Memory B cell (primary cell): ENCODE results near the gene GUCD1.
"Not testable (repeated sequence)": the region's sequence is repeated elsewhere in the genome, so short reads cannot be mapped to it uniquely, and the experiment has no call there.

Experiments used
- ATAC-seq: fragments of 150-1000 bp; cut with Tn5 transposase; 2 replicates; pipeline ENCODE4 v1.10.0; 2021; ENCODE audit warnings: low read depth, mild to moderate bottlenecking, moderate library complexity
- DNase-seq, 2 donors: peaks; one replicate each; pipeline ENCODE4 v3.0.0; 2022; ENCODE audit warnings: low spot score in 2 of 2
- H3K27ac Mint-ChIP-seq: one replicate; pipeline ENCODE4 v1.8.0; 2022; ENCODE audit warnings: mild to moderate bottlenecking, moderate library complexity, mixed read lengths
- H3K27me3 Mint-ChIP-seq: one replicate; pipeline ENCODE4 v1.8.0; 2022; ENCODE audit warnings: mixed read lengths
- H3K36me3 Mint-ChIP-seq: one replicate; pipeline ENCODE4 v1.8.0; 2022; ENCODE audit warnings: mild to moderate bottlenecking, mixed read lengths
- H3K4me1 Mint-ChIP-seq: one replicate; pipeline ENCODE4 v1.8.0; 2022; ENCODE audit warnings: mixed read lengths
- H3K4me3 Mint-ChIP-seq: one replicate; pipeline ENCODE4 v1.8.0; 2022; ENCODE audit warnings: mild to moderate bottlenecking, moderate library complexity, mixed read lengths
- H3K9me3 Mint-ChIP-seq: one replicate; pipeline ENCODE4 v1.8.0; 2022; ENCODE audit warnings: mixed read lengths

GUCD1 gene

GRCh38 chr22:24540470-24540869 lies 14.5 kb downstream of the GUCD1 start:
- H3K27me3 Mint-ChIP-seq = no peaks in the 10 kb centered on the region
- H3K27ac Mint-ChIP-seq = peak overlapping the region; percentile 45
- peaks cover 26% of the 10 kb centered on the region for H3K36me3 Mint-ChIP-seq
- no peak overlapping the region for H3K4me3 Mint-ChIP-seq
- ATAC-seq (no peak), DNase-seq (no peak)
- no peaks in the 10 kb centered on the region for H3K9me3 Mint-ChIP-seq
- peaks cover 22% of the 10 kb centered on the region for H3K4me1 Mint-ChIP-seq

GRCh38 chr22:24536089-24536488 lies 18.8 kb downstream of the GUCD1 start:
- DNase-seq = no peak
- Mint-ChIP-seq H3K9me3 (no peaks in the 10 kb centered on the region), H3K27me3 (no peaks in the 10 kb centered on the region), H3K36me3 (peaks cover 15% of the 10 kb centered on the region), H3K27ac (no peak overlapping the region), H3K4me1 (peaks cover 7% of the 10 kb centered on the region), H3K4me3 (no peak overlapping the region)
- no peak for ATAC-seq

GRCh38 chr22:24535348-24535747 lies 19.6 kb downstream of the GUCD1 start:
- peaks cover 13% of the 10 kb centered on the region for H3K36me3 Mint-ChIP-seq
- H3K4me1 Mint-ChIP-seq = peaks cover 4% of the 10 kb centered on the region
- H3K4me3 Mint-ChIP-seq = no peak overlapping the region
- H3K9me3 Mint-ChIP-seq = no peaks in the 10 kb centered on the region
- no peaks in the 10 kb centered on the region for H3K27me3 Mint-ChIP-seq
- ATAC-seq = no peak
- no peak for DNase-seq
- H3K27ac Mint-ChIP-seq = no peak overlapping the region

DNA sequence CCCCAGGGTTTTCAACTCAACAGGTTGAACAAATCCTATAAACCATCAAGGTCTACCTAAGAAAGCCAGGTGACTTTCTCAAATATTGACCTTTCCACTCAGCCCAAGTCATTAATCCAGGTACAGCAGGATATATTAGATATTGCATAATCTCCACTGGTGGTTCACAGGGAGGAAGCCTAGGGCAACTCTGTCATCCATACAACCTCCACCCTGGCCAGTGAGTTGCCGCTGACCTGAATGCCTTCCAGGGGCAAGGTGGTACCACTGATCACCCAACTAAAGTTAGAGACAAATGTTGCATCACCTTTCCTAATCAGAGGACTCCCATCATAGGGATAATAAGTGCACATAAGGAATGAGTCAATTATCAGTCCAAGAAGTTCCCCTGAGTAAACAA lies 22.9 kb downstream of the GUCD1 start:
- Mint-ChIP-seq H3K9me3 (no peaks in the 10 kb centered on the region), H3K36me3 (peaks cover 8% of the 10 kb centered on the region), H3K4me3 (no peak overlapping the region), H3K27ac (no peak overlapping the region), H3K27me3 (no peaks in the 10 kb centered on the region), H3K4me1 (peaks cover 4% of the 10 kb centered on the region)
- no peak for ATAC-seq
- DNase-seq = no peak

DNA sequence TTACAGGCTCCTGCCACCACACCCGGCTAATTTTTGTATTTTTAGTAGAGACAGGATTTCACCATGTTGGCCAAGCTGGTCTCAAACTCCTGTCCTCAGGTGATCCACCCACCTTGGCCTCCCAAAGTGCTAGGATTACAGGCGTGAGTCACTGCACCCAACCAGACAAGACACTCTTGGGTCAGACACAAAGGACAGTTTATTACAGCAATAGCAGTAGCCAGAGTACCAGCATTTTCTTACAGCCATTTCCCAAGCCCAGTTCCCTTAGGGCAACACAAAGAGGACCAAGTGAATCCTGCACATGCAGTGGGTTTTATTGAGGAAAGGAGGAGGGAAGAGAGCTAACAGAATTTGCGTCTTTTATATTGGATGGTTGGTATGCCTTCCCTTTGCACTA lies 24.0 kb downstream of the GUCD1 start:
- not testable (repeated sequence) for DNase-seq

DNA sequence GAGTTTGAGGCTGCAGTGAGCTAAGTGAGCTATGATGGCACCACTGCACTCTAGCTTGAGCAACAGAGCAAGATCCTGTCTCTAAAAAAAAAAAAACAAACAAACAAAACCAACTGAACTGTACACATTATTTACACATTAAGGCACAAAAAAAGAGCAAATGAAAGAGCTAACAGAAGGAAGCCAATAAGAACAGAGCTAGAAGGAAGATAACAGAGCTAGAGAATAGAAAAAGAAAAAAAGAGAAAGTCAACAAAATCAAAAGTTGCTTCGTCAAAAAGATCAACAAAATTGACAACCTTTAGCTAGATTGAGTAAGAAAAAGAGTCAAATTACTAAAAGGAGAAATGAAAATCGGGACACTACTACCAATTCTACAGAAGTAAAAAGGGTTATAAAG lies 25.0 kb downstream of the GUCD1 start:
- H3K27ac Mint-ChIP-seq = no peak overlapping the region
- H3K36me3 Mint-ChIP-seq = peaks cover 5% of the 10 kb centered on the region
- H3K27me3 Mint-ChIP-seq = no peaks in the 10 kb centered on the region
- no peak for ATAC-seq
- H3K4me1 Mint-ChIP-seq = peaks cover 11% of the 10 kb centered on the region
- H3K4me3 Mint-ChIP-seq = no peak overlapping the region
- no peak for DNase-seq
- H3K9me3 Mint-ChIP-seq = no peaks in the 10 kb centered on the region

More for the DNA sequence above, 24.0 kb downstream of the GUCD1 start:
- H3K36me3 Mint-ChIP-seq, ATAC-seq, H3K4me1 Mint-ChIP-seq, H3K4me3 Mint-ChIP-seq, H3K27me3 Mint-ChIP-seq, H3K27ac Mint-ChIP-seq, H3K9me3 Mint-ChIP-seq: not testable (repeated sequence)

- Mint-ChIP-seq H3K9me3 (no peaks in the 10 kb centered on the region), H3K36me3 (peaks cover 3% of the 10 kb centered on the region), H3K27ac (no peak overlapping the region), H3K27me3 (no peaks in the 10 kb centered on the region), H3K4me1 (peaks cover 16% of the 10 kb centered on the region), H3K4me3 (no peak overlapping the region)
- no peak for DNase-seq
- ATAC-seq = no peak
Observed at GRCh38 chr22:24526191-24526590, 28.7 kb downstream of the GUCD1 start.

DNA sequence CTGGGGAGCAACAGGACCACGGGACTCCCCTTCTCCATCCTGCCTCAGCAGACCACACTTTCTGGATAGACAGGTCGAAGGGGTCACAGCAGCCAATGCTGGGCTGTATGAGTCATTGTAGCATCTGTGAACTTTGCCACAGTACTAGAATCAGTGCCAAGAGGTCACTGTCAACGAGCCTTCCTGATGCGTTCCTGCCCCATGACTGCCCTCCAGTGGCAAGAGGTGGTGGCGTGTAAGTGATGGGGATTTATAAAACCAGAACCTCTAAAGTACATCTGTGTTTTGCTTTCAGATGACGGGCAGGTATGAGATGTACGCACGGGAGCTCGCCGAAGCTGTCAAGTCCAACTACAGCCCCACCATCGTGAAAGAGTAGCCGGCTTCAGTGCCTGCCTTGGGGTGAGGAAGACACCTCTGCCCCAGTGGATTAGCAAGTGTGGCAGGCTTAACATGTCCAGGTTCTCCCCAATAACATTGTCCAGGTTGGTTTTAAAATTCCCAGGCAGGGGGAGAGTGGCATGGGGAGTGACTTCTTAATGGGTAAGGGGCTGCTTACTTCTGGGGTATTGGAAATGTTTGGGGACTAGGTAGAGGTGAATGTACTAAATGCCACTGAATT lies 29.4 kb downstream of the GUCD1 start:
- peaks cover 3% of the 10 kb centered on the region for H3K36me3 Mint-ChIP-seq
- peak overlapping the region; percentile 17 for H3K4me3 Mint-ChIP-seq
- H3K9me3 Mint-ChIP-seq = no peaks in the 10 kb centered on the region
- ATAC-seq (peak; percentile 92), DNase-seq (peak; percentile 76 to 78)
- H3K4me1 Mint-ChIP-seq = peaks cover 16% of the 10 kb centered on the region
- peak overlapping the region; percentile 65 for H3K27ac Mint-ChIP-seq
- no peaks in the 10 kb centered on the region for H3K27me3 Mint-ChIP-seq

- Mint-ChIP-seq H3K27me3 (no peaks in the 10 kb centered on the region), H3K4me3 (no peak overlapping the region), H3K9me3 (no peaks in the 10 kb centered on the region), H3K4me1 (peaks cover 12% of the 10 kb centered on the region), H3K36me3 (no peaks in the 10 kb centered on the region), H3K27ac (no peak overlapping the region)
- DNase-seq (no peak), ATAC-seq (no peak)
Observed at GRCh38 chr22:24523873-24524272, 31.1 kb downstream of the GUCD1 start.

DNA sequence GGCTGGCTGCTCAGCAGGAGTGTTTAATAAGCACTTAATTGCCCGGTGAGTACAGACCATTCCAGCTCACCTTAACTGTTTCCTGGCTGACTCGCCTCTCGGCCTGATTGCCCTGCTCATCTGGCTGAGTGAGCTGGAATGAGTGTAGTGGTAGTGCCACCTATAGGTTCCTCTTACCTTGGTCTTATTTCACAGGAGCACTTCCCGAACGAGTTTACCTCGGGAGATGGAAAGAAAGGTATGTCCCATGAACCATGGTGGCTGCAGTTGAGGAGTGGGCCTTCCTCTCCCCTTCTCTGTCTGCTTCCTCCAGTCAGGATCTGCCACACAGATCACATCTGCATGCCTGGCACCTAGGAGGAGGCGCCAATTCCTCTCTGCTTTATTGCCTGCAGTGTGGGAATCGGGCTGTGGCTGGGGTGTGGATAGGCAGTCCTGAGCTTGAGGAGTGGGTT lies 33.1 kb downstream of the GUCD1 start:
- peak; percentile 56 for ATAC-seq
- Mint-ChIP-seq H3K36me3 (no peaks in the 10 kb centered on the region), H3K4me1 (peaks cover 18% of the 10 kb centered on the region), H3K27ac (no peak overlapping the region), H3K27me3 (peaks cover 7% of the 10 kb centered on the region), H3K9me3 (no peaks in the 10 kb centered on the region), H3K4me3 (no peak overlapping the region)
- DNase-seq = peak in 1 of 2 donors; percentile 18

GRCh38 chr22:24519496-24519895 lies 35.4 kb downstream of the GUCD1 start:
- H3K27me3 Mint-ChIP-seq = peaks cover 7% of the 10 kb centered on the region
- no peak for DNase-seq
- no peaks in the 10 kb centered on the region for H3K36me3 Mint-ChIP-seq
- ATAC-seq = no peak
- no peak overlapping the region for H3K27ac Mint-ChIP-seq
- H3K9me3 Mint-ChIP-seq = no peaks in the 10 kb centered on the region
- peaks cover 10% of the 10 kb centered on the region for H3K4me1 Mint-ChIP-seq
- no peak overlapping the region for H3K4me3 Mint-ChIP-seq

GRCh38 chr22:24518771-24519485 lies 36.0 kb downstream of the GUCD1 start:
- H3K4me1 Mint-ChIP-seq = peaks cover 10% of the 10 kb centered on the region
- H3K9me3 Mint-ChIP-seq = no peaks in the 10 kb centered on the region
- no peaks in the 10 kb centered on the region for H3K36me3 Mint-ChIP-seq
- H3K4me3 Mint-ChIP-seq = no peak overlapping the region
- no peak for ATAC-seq
- peaks cover 7% of the 10 kb centered on the region for H3K27me3 Mint-ChIP-seq
- H3K27ac Mint-ChIP-seq = no peak overlapping the region
- DNase-seq = no peak

GRCh38 chr22:24518228-24518627 lies 36.7 kb downstream of the GUCD1 start:
- H3K27ac Mint-ChIP-seq = no peak overlapping the region
- H3K4me1 Mint-ChIP-seq = peaks cover 12% of the 10 kb centered on the region
- H3K9me3 Mint-ChIP-seq = no peaks in the 10 kb centered on the region
- H3K4me3 Mint-ChIP-seq = no peak overlapping the region
- H3K36me3 Mint-ChIP-seq = no peaks in the 10 kb centered on the region
- DNase-seq (no peak), ATAC-seq (no peak)
- peaks cover 7% of the 10 kb centered on the region for H3K27me3 Mint-ChIP-seq

GRCh38 chr22:24517446-24517845 lies 37.5 kb downstream of the GUCD1 start:
- H3K9me3 Mint-ChIP-seq = no peaks in the 10 kb centered on the region
- H3K36me3 Mint-ChIP-seq = no peaks in the 10 kb centered on the region
- H3K4me3 Mint-ChIP-seq = no peak overlapping the region
- DNase-seq = no peak
- peaks cover 12% of the 10 kb centered on the region for H3K4me1 Mint-ChIP-seq
- no peak for ATAC-seq
- peaks cover 7% of the 10 kb centered on the region for H3K27me3 Mint-ChIP-seq
- H3K27ac Mint-ChIP-seq = no peak overlapping the region

- ATAC-seq (no peak), DNase-seq (no peak)
- no peaks in the 10 kb centered on the region for H3K9me3 Mint-ChIP-seq
- no peak overlapping the region for H3K27ac Mint-ChIP-seq
- peaks cover 14% of the 10 kb centered on the region for H3K4me1 Mint-ChIP-seq
- H3K4me3 Mint-ChIP-seq = no peak overlapping the region
- no peaks in the 10 kb centered on the region for H3K36me3 Mint-ChIP-seq
- peaks cover 7% of the 10 kb centered on the region for H3K27me3 Mint-ChIP-seq
Observed at GRCh38 chr22:24516301-24516737, 38.6 kb downstream of the GUCD1 start.
